ENCODE measurements around the gene ATAD5. TPM values are rescaled to one million over a fixed set of nuclear protein-coding genes. Genes with fewer than 3 reads are reported as not detected.

Gene ATAD5
- total and polyA plus RNA-seq, 2 of the 13 experiments (the other 11 are each of a cell fraction or from before 2014, with no cell fraction given): 1.8 to 10.7 TPM

GRCh38 chr17:30824356-30825145 lies 7.2 kb upstream of the ATAD5 start, which contains the start of gene CRLF3 (continued):
- TF ChIP-seq E2F2 (CRISPR knock-in tag; IDR thresholded peaks at IDR 0.05; ENCODE audit: borderline replicate concordance): no peak
- no peak for TF ChIP-seq NR3C1 (CRISPR knock-in tag; IDR thresholded peaks at IDR 0.05)
- no peak for TF ChIP-seq SKI (IDR thresholded peaks at IDR 0.05; ENCODE audit: partially characterized antibody)
- TF ChIP-seq DNMT1 (CRISPR knock-in tag; IDR thresholded peaks at IDR 0.05): no peak
- TF ChIP-seq ZNF224 (CRISPR knock-in tag; IDR thresholded peaks at IDR 0.05): no peak
- no peak for TF ChIP-seq HCFC1 (IDR thresholded peaks at IDR 0.05; ENCODE audit: low read depth, low read length)
- peak; percentile 75; the same call in 1 of the 2 replicates for TF ChIP-seq RCOR2 (CRISPR knock-in tag; IDR thresholded peaks at IDR 0.05)
- TF ChIP-seq SP4 (CRISPR knock-in tag; IDR thresholded peaks at IDR 0.05): peak; percentile 90
- TF ChIP-seq KLF9 (CRISPR knock-in tag; IDR thresholded peaks at IDR 0.05; ENCODE audit: low read depth): peak; percentile 50; the same call in 1 of the 2 replicates
- TF ChIP-seq EED (CRISPR knock-in tag; IDR thresholded peaks at IDR 0.05): 0 out of 2 replicates have a peak, but pooled peaks have one; percentile 74
- TF ChIP-seq ZKSCAN1 (IDR thresholded peaks at IDR 0.05; ENCODE audit: low read length): no peak
- TF ChIP-seq ZBTB7B (CRISPR knock-in tag; IDR thresholded peaks at IDR 0.05): peak; percentile 46; the same call in 1 of the 2 replicates
- TF ChIP-seq ZNF737 (CRISPR knock-in tag; IDR thresholded peaks at IDR 0.05; ENCODE audit: borderline replicate concordance): no peak
- no peak for TF ChIP-seq ZNF720 (CRISPR knock-in tag; IDR thresholded peaks at IDR 0.05)
- no peak for TF ChIP-seq ZNF317 (CRISPR knock-in tag; IDR thresholded peaks at IDR 0.05)
- TF ChIP-seq SP140L (CRISPR knock-in tag; IDR thresholded peaks at IDR 0.05; ENCODE audit: borderline replicate concordance): no peak
- no peak for TF ChIP-seq ZBTB40 (IDR thresholded peaks at IDR 0.05)
- no peak for TF ChIP-seq ZBTB40 (CRISPR knock-in tag; IDR thresholded peaks at IDR 0.05)
- no peak for TF ChIP-seq ZNF24 (IDR thresholded peaks at IDR 0.05)
- TF ChIP-seq MXI1 (IDR thresholded peaks at IDR 0.05; ENCODE audit: borderline replicate concordance, low read depth, low read length): peak; percentile 48; the same call in 1 of the 3 replicates
- no peak for TF ChIP-seq FOXJ3 (CRISPR knock-in tag; IDR thresholded peaks at IDR 0.05; ENCODE audit: borderline replicate concordance)
- no peak for TF ChIP-seq ZNF746 (CRISPR knock-in tag; IDR thresholded peaks at IDR 0.05)

Data from HepG2 (cell line).